GM04504 (cell line): Measurements from ENCODE around the gene ANKRD40CL.
"Not testable (repeated sequence)": the region's sequence is repeated elsewhere in the genome, so short reads cannot be mapped to it uniquely, and the experiment has no call there.

Experiments
- DNase-seq: peaks from one replicate; pipeline ENCODE4 v3.0.0-alpha.2; 2012; ENCODE audit warnings: low read depth

The ANKRD40CL gene, protein sequence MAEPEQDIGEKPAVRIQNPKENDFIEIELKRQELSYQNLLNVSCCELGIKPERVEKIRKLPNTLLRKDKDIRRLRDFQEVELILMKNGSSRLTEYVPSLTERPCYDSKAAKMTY

DNA sequence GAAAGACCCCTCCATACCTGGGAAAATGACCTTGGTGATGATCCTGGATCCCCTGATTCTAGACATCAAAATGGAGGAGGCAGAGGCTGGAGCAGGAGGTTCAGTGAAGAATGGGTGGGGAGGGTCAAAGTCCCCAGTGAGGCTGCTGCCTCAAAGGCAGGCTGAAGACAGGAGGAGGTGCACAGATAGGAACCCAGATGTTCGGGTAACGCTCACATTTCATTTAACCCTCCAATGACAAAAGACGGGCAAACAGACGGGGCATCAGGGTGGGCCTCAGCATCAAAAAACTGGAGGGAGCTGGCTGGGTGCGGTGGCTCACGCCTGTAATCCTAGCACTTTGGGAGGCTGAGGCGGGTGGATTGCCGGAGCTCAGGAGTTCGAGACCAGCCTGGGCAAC is at the start of gene ANKRD40CL:
Gene ANKRD40CL (minus strand): TSS at position 73 of the 400 bp plus-strand sequence. CDS start 605 bp downstream, outside the sequence.
- no peak for DNase-seq

DNA sequence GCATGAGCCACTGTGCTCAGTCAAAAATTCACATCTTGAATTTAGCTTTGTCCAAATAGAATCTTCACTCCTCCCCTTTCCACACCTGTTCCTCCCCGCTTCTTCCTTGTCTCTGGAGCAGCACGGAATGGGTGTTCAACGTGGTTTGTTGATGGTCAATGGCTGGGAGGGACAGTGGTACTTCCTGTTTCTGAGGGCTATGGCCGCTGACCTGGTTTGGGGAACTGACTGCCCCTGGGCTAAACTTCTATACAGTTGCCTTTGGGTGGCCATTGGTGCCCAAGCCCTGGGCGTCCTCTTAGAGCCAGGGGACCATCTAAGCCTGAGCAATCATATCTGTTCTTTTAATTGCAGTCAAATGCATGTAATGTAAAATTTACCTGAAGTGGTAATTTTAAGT is 49.0 kb upstream of the ANKRD40CL start:
- DNase-seq, result no peak

DNA sequence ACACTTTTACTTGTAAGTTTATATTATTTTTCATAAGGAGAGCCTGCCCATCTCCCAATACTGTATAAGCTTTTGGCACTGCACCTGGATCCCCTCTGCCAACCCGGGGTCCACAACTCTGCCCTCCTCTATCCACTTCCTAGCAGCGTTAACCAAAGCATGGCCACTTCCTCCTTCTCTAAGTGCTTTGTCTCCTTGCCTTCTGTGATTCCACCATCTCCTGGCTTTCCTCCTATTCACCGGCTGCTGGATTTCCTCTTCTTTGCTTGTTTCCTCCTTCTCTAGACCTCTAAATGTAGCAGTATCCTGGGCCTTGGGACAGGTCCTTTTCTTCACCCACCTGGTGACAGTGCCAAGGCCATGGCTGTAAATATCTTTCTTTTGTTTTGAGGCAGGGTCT is 48.1 kb upstream of the ANKRD40CL start:
- no peak for DNase-seq

DNA sequence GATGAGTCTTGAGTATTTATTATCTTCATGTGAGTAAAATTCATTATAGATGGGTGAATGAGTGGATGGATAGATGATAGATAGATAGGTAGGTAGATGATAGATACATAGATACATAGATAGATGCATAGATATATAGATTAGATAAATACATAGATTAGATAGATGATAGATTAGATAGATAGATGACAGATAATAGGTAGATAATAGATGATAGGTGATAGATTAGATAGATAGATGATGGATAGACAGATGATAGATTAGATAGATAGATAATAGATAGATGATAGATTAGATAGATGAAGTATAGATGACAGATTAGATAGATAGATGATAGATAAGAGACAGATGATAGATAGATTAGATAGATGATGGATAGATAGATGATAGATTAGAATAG is 46.3 kb upstream of the ANKRD40CL start:
- no peak for DNase-seq

DNA sequence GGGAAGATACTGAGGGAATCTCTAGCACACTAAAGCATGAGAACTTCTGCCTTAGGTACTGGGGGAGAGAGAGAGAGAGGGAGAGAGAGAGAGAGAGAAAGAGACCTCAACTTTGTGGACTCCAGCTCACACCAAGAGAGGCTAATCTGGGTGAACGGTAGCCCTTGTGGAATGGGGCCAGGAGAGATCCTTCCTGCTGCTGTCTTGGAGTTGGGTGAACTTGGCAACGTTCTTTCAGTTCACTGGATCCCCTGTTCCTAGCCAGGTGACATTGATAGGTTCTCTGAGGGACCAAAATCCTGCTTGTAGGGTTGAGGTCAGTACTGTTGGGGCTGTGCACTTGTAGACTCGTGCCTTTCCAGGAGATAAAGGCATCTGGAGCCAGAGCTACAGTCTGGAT is 41.6 kb upstream of the ANKRD40CL start:
- DNase-seq, result no peak

DNA sequence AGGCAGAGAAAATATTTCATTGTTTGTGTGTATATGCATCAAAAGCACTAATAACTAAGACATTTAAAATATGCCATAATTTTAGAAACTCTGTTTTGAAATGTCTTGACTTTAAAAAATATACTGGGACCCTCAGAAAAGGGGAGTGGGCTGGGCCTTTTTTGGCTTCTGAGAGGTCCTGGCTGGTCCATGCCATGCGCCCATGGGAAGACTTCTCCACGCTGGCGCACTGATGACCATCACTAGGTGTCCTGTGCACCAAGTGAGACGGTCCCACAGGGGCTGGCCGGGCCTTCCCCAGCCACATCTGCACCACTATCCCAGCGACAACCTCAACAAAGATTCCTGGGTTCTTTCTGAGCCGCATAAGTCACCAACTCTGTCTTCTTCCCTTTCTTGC is 41.1 kb upstream of the ANKRD40CL start:
- no peak for DNase-seq

- no peak for DNase-seq
Measured at GRCh38 chr17:50807675-50808074, 40.4 kb upstream of the ANKRD40CL start.

- DNase-seq, result no peak
Measured at GRCh38 chr17:50807009-50807408, 39.7 kb upstream of the ANKRD40CL start.

GRCh38 chr17:50806141-50806643 is 38.9 kb upstream of the ANKRD40CL start:
- DNase-seq, result no peak

GRCh38 chr17:50805486-50805885 is 38.2 kb upstream of the ANKRD40CL start:
- no peak for DNase-seq

DNA sequence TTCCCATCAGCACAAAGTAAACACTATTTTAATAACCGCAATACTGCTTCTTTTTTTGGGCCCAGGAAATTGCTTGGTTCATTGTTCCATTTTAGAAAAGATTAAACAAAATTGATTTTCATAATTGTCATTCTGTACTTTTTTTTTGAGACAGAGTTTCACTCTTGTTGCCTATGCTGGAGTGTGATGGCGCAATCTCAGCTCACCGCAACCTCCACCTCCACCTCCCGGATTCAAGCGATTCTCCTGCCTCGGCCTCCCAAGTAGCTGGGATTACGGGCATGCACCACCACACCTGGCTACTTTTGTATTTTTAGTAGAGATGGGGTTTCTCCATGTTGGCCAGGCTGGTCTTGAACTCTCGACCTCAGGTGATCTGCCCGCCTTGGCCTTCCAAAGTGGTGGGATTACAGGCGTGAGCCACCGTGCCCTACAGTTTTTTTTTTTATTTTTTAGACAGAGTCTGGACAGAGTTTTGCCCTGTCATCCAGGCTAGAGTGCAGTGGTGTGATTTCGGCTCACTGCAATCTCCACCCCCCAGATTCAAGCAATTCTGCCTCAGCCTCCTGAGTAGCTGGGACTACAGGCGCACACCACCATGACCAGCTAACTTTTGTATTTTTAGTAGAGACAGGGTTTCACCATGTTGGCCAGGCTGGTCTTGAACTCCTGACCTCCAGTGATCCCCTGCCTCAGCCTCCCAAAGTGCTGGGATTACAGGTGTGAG is 37.6 kb upstream of the ANKRD40CL start:
- DNase-seq, result not testable (repeated sequence)

GRCh38 chr17:50803676-50804075 is 36.4 kb upstream of the ANKRD40CL start:
- no peak for DNase-seq

GRCh38 chr17:50802609-50803571 is 35.6 kb upstream of the ANKRD40CL start:
- DNase-seq, result no peak

DNA sequence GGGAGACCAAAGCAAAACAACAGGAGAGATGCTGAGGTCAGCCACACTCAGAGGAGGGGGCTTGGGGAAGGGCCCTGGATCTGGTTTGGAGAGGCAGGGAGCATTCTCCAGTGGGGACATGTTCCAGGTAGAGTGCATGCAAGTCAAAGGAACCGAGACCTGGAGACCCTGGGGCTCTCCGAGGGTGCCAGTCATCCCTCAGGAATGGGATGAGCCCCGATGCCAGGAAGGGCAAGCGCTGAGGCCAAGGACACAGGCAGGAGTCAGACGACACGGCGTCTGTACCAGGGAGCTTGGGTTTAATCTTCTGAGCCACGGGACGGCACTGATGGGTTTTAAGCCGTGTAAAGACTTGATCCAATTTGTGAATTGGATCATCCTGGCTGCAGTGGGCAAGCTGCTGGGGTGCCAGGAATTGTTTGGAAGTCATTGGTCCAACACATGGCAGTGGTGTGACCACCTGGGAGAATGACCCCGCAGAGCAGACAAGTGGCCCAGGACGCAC is 32.9 kb upstream of the ANKRD40CL start:
- DNase-seq, result no peak

- DNase-seq, result no peak
Measured at GRCh38 chr17:50799582-50799981, 32.3 kb upstream of the ANKRD40CL start.

DNA sequence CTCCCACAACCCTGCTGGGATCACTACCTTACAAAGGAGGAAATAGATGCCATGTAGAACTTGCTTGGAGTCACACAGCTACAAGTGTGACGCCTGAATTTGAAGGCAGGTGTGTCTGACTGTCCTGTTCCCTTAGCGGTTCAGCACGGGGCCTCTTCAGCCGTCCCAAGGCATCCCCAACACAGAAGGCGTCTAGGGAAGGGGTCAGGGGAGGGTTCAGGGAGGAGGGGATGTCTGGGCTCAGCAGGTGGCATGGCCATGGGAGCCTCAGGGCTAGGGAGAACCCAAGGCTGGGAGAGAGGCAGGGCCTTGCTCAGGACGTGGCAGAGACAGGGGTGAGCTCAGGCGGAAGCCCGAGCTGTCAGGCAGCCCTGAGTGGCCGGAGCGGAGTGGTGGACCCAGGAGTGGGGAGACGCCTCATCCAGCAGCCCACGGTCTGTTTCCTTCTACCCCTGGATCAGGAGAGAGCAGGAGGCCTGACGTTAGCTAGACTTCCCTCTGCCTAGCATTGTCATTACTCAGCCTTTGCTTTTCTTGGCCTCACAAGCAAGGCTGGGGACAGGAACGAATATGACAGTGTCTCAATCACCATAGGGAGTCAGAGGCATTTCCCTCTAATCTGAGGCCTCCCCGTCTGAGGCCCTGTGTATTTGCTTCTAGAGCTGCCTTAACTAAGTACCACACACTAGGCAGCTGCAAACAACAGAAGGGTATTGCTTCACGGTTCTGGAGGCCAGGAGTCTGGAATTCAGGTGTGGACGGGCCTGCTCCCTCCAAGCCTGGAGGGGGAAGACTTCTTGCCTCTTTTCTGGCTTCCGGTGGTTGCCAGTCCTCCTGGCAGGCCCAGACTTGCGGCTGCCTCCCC is 31.3 kb upstream of the ANKRD40CL start:
- no peak for DNase-seq

GRCh38 chr17:50797135-50797810 is 30.0 kb upstream of the ANKRD40CL start:
- DNase-seq, result no peak

GRCh38 chr17:50794361-50794760 is 27.0 kb upstream of the ANKRD40CL start:
- no peak for DNase-seq

GRCh38 chr17:50793007-50793406 is 25.7 kb upstream of the ANKRD40CL start:
- no peak for DNase-seq

DNA sequence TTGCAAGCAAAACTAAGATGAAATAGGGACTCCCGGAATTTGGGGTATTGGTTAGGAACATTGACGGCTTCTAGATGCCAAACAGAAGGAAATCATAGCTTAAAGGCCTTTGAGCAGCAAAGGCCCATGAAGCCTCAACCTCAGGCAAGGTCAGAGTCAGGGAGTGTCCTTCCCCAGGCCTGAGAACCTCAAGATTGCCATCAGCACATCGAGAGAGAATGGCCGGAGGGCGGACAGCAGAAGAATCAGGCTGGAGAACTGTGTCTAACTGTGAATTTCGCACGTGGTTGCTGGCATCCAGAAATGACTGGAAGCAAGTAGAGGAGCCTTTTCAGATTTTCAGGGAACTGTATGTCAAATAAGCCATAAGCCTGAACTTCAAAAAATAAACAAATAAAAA is 24.8 kb upstream of the ANKRD40CL start:
- no peak for DNase-seq

DNA sequence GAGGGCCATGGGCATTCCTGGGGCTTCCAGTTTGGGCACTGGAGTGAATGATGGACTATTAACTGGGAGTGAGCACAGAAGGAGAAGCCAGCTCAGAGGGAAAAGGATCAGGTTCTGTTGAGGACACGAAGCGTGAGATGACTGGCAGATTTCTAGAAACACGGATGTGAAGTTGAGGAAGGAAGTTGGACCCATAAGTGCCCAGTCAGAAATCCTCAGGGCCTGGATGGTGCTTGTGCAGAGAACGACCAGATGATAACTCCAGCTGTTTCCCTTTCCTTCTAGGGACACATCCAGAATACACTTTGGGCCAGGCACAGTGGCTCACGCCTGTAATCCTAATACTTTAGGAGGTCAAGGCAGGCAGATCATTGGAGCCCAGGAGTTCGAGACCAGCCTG is 23.3 kb upstream of the ANKRD40CL start:
- DNase-seq, result no peak
